Natural killer cell (primary cell): ENCODE results near the gene PDLIM7. TPM values are rescaled to one million over a fixed set of nuclear protein-coding genes. Genes with fewer than 3 reads are reported as not detected.

Experiments used
- ATAC-seq, 3 donors: fragments of 150-1000 bp in 2 of 3; fragments of 200-7000 bp in 1 of 3; cut with Tn5 transposase; 1 replicate in 1 of 3; 2 replicates in 2 of 3; pipeline ENCODE4 v1.10.0; 2021; ENCODE audit warnings: mild to moderate bottlenecking in 2 of 3, moderate library complexity in 2 of 3
- DNase-seq, 2 donors: peaks; one replicate each; pipeline versions ENCODE4 v3.0.0 to v3.0.0-alpha.2; 2013 to 2021; ENCODE audit warnings: mixed read lengths in 1 of 2
- H3K27ac ChIP-seq: one replicate; pipeline ENCODE4 v1.5.1; 2013; ENCODE audit warnings: mild to moderate bottlenecking, low read length
- H3K27me3 ChIP-seq: one replicate; pipeline ENCODE4 v1.6.1; 2013; ENCODE audit warnings: low read length; ENCODE audit not compliant: control insufficient read depth, insufficient read depth
- H3K36me3 ChIP-seq: one replicate; pipeline ENCODE4 v1.6.1; 2013; ENCODE audit warnings: low read length; ENCODE audit not compliant: control insufficient read depth, insufficient read depth
- H3K4me1 ChIP-seq: one replicate; pipeline ENCODE4 v1.6.1; 2013; ENCODE audit warnings: low read length; ENCODE audit not compliant: control insufficient read depth, insufficient read depth
- H3K4me3 ChIP-seq: one replicate; pipeline ENCODE4 v1.5.1; 2013; ENCODE audit warnings: low read length
- H3K9me3 ChIP-seq: one replicate; pipeline ENCODE4 v1.6.1; 2013; ENCODE audit warnings: low read length; ENCODE audit not compliant: control insufficient read depth, insufficient read depth
- H3K27ac Mint-ChIP-seq, 2 donors: one replicate each; pipeline ENCODE4 v1.8.0; 2022; ENCODE audit warnings: mild to moderate bottlenecking in 2 of 2, mixed read lengths in 2 of 2, moderate library complexity in 1 of 2
- H3K27me3 Mint-ChIP-seq, 2 donors: one replicate each; pipeline ENCODE4 v1.8.0; 2022; ENCODE audit warnings: low read depth in 2 of 2, mixed read lengths in 2 of 2
- H3K36me3 Mint-ChIP-seq: one replicate; pipeline ENCODE4 v1.8.0; 2022; ENCODE audit warnings: mixed read lengths
- H3K4me1 Mint-ChIP-seq, 2 donors: one replicate each; pipeline ENCODE4 v1.8.0; 2022; ENCODE audit warnings: mixed read lengths in 2 of 2
- H3K4me3 Mint-ChIP-seq: one replicate; pipeline ENCODE4 v1.8.0; 2022; ENCODE audit warnings: mild to moderate bottlenecking, moderate library complexity, mixed read lengths
- H3K9me3 Mint-ChIP-seq, 2 donors: one replicate each; pipeline ENCODE4 v1.8.0; 2022; ENCODE audit warnings: mixed read lengths in 2 of 2
- CTCF ChIP-seq: fragments of 200-600 bp; IDR thresholded peaks from one replicate; pipeline ENCODE4 v1.8.0; 2022; ENCODE audit warnings: antibody characterized with exemption
- whole genome bisulfite sequencing: methylation state at CpG from one replicate; pipeline ENCODE4 v1.1.7; 2013; ENCODE audit warnings: missing lambda C conversion rate; ENCODE audit not compliant: insufficient coverage; 5-methylcytosine and 5-hydroxymethylcytosine counted together
- intact Hi-C: fragments of 100-400 bp; cut with micrococcal nuclease; formaldehyde crosslinking; loops from one replicate; pipeline ENCODE4 v1.14.2; 2022
- total RNA-seq, 4 donors: library from RNA; stranded (reverse); fragments of 120-200 nt in 1 of 4; gene quantifications; one replicate each; pipeline versions ENCODE4 v1.2.3 to v1.2.4, GENCODE V29; 2013 to 2022

Gene PDLIM7
- total RNA-seq, 3 donors from 2014 or later (not counting 1 experiment from before 2014, with no cell fraction given) = 9.7 to 58.7 (median 14.7) TPM

- H3K36me3 Mint-ChIP-seq = no peaks in the 10 kb centered on the region
- no peaks in the 10 kb centered on the region for H3K9me3 Mint-ChIP-seq
- WGBS = 98% methylated on average over 4 of the region's 4 CpGs
- ATAC-seq (no peak), DNase-seq (no peak)
- TF ChIP-seq CTCF = no peak
- H3K36me3 ChIP-seq = peaks cover 12% of the 10 kb centered on the region
- no peaks in the 10 kb centered on the region for H3K27me3 ChIP-seq
- no peak overlapping the region for H3K27ac ChIP-seq
- peak overlapping the region in 1 of 2 donors; percentile 2 for H3K27ac Mint-ChIP-seq
- no peaks in the 10 kb centered on the region for H3K4me1 ChIP-seq
- H3K4me3 Mint-ChIP-seq = no peak overlapping the region
- intact Hi-C loops = no loop called here
- H3K9me3 ChIP-seq = no peaks in the 10 kb centered on the region
- H3K27me3 Mint-ChIP-seq = no peaks in the 10 kb centered on the region
- H3K4me1 Mint-ChIP-seq = peaks cover 31 to 33% of the 10 kb centered on the region in 2 donors
- H3K4me3 ChIP-seq = no peak overlapping the region
These were observed 45.5 kb upstream of the PDLIM7 start for GRCh38 chr5:177542816-177543465.

DNA sequence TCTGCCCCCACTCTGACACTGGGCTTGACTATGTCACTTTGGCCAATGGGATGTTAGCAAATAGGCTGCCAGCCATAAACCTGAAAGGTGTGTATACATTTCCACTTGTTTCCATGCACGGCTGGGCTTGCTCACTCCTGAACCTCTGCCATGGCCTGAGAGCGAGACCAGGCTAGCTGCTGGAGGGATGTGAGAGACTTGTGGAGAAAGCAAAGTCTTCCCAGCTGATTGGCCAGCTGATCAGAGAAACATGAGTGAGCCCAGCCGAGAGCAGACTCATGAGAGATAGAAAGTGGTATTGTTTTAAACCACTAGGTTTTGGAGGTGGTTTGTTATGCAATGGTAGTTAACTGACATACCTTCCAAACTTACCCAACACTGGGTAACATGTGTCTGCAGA lies 43.0 kb upstream of the PDLIM7 start:
- no peak overlapping the region for H3K27ac Mint-ChIP-seq
- Histone ChIP-seq H3K9me3 (no peaks in the 10 kb centered on the region), H3K27ac (no peak overlapping the region), H3K4me3 (no peak overlapping the region), H3K36me3 (peaks cover 32% of the 10 kb centered on the region), H3K4me1 (no peaks in the 10 kb centered on the region), H3K27me3 (no peaks in the 10 kb centered on the region)
- H3K27me3 Mint-ChIP-seq = no peaks in the 10 kb centered on the region
- intact Hi-C loops = no loop called here
- no peaks in the 10 kb centered on the region for H3K9me3 Mint-ChIP-seq
- ATAC-seq (no peak), DNase-seq (no peak)
- WGBS = 92% methylated on average over 3 of the region's 3 CpGs
- TF ChIP-seq CTCF = no peak
- H3K4me1 Mint-ChIP-seq = peaks cover 23 to 30% of the 10 kb centered on the region in 2 donors
- no peaks in the 10 kb centered on the region for H3K36me3 Mint-ChIP-seq
- no peak overlapping the region for H3K4me3 Mint-ChIP-seq

DNA sequence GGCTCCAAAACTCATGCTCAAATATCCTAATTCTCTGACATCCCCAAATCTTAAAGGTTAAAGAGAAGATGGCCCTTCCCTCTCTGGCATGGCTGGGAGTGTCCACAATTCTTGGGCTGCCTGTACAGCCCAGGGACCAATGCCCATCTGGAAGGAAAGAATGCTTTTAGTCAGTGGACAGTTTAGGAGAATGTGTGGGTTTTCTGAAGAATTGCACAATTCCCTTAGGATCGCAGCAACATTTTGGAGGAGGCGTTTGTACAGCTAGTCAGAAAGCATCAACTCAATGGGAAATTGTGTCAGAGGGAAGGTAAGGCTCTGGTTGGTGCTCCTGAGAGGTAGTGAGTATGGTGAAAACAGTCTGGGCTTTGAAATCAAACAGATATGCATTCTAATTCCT lies 42.0 kb upstream of the PDLIM7 start:
- no peak overlapping the region for H3K27ac Mint-ChIP-seq
- ATAC-seq = no peak
- TF ChIP-seq CTCF = no peak

GRCh38 chr5:177538876-177539275 lies 41.5 kb upstream of the PDLIM7 start:
- whole genome bisulfite sequencing = 95% methylated on average over 10 of the region's 10 CpGs
- H3K36me3 Mint-ChIP-seq = no peaks in the 10 kb centered on the region
- H3K27ac ChIP-seq = no peak overlapping the region
- peaks cover 19 to 30% of the 10 kb centered on the region in 2 donors for H3K4me1 Mint-ChIP-seq
- no peaks in the 10 kb centered on the region for H3K4me1 ChIP-seq
- H3K9me3 ChIP-seq = no peaks in the 10 kb centered on the region
- no peak overlapping the region for H3K27ac Mint-ChIP-seq
- H3K4me3 Mint-ChIP-seq = no peak overlapping the region
- H3K27me3 ChIP-seq = no peaks in the 10 kb centered on the region
- ATAC-seq (no peak), DNase-seq (no peak)
- peaks cover 38% of the 10 kb centered on the region for H3K36me3 ChIP-seq
- intact Hi-C loops = no loop called here
- no peaks in the 10 kb centered on the region for H3K27me3 Mint-ChIP-seq
- H3K4me3 ChIP-seq = no peak overlapping the region
- H3K9me3 Mint-ChIP-seq = no peaks in the 10 kb centered on the region
- TF ChIP-seq CTCF = no peak

More for the DNA sequence above, 42.0 kb upstream of the PDLIM7 start:
- Histone ChIP-seq H3K4me3 (no peak overlapping the region), H3K27ac (no peak overlapping the region), H3K9me3 (no peaks in the 10 kb centered on the region), H3K4me1 (no peaks in the 10 kb centered on the region), H3K27me3 (no peaks in the 10 kb centered on the region), H3K36me3 (peaks cover 36% of the 10 kb centered on the region)
- no peak for DNase-seq
- H3K4me1 Mint-ChIP-seq = peaks cover 23 to 30% of the 10 kb centered on the region in 2 donors
- no peaks in the 10 kb centered on the region for H3K9me3 Mint-ChIP-seq
- H3K36me3 Mint-ChIP-seq = no peaks in the 10 kb centered on the region
- intact Hi-C loops = no loop called here
- 100% methylated on average over 2 of the region's 2 CpGs for WGBS
- H3K27me3 Mint-ChIP-seq = no peaks in the 10 kb centered on the region
- H3K4me3 Mint-ChIP-seq = no peak overlapping the region
